ENCODE results near the gene COL9A1. TPM values are rescaled to one million over a fixed set of nuclear protein-coding genes. Genes with fewer than 3 reads are reported as not detected.

COL9A1 gene
- total RNA-seq, 1 experiment from 2014 or later = not detected

DNA sequence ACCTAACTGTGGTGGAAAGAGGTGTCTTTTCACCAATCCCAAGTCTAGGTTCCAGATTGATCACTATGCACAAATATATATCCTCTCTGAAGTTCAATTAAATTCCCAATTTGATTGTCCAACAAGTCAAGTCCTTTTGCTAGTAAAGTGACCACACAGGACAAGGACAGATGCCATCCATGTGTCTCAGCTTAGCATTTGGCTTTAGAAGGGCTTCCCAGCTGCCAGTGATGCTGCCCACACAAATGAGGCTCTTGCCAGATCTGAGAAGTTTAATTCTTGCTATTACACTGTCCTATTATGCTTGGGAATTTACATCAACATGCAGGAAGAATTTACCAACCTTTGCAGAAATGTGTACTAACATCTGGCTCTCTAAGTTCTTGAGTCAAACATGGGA is 108.5 kb downstream of the COL9A1 start:
- no peak for DNase-seq
- Histone ChIP-seq H3K4me2 (no peak overlapping the region), H3K79me2 (ENCODE audit: low read depth) (no peaks in the 10 kb centered on the region), H3F3A (ENCODE audit: insufficient read depth, low read depth) (no peaks in the 10 kb centered on the region), H3K4me3 (no peak overlapping the region), H3K9me2 (ENCODE audit: insufficient read depth) (no peaks in the 10 kb centered on the region; the same call in 1 of the 2 replicates), H3K9me3 (ENCODE audit: insufficient read depth, low read depth) (no peaks in the 10 kb centered on the region), H3K4me1 (replicated peaks; ENCODE audit: insufficient read depth) (no peaks in the 10 kb centered on the region), H3K27me3 (ENCODE audit: insufficient read depth, low read depth) (0 out of 2 replicates have a peak, but pooled peaks cover 8% of the 10 kb centered on the region), H3K27ac (no peak overlapping the region), H3K36me3 (ENCODE audit: low read depth) (no peaks in the 10 kb centered on the region), H4K20me1 (ENCODE audit: insufficient read depth) (no peaks in the 10 kb centered on the region; the same call in 1 of the 2 replicates), H2AFZ (no peak overlapping the region)
- intact Hi-C loops (cut with micrococcal nuclease; ENCODE audit: unreplicated experiment) = no loop called here
- CTCF ChIA-PET = no interaction called here
- POLR2A ChIA-PET (ENCODE audit: unreplicated experiment) = no interaction called here
- TF ChIP-seq, protein P1, sequence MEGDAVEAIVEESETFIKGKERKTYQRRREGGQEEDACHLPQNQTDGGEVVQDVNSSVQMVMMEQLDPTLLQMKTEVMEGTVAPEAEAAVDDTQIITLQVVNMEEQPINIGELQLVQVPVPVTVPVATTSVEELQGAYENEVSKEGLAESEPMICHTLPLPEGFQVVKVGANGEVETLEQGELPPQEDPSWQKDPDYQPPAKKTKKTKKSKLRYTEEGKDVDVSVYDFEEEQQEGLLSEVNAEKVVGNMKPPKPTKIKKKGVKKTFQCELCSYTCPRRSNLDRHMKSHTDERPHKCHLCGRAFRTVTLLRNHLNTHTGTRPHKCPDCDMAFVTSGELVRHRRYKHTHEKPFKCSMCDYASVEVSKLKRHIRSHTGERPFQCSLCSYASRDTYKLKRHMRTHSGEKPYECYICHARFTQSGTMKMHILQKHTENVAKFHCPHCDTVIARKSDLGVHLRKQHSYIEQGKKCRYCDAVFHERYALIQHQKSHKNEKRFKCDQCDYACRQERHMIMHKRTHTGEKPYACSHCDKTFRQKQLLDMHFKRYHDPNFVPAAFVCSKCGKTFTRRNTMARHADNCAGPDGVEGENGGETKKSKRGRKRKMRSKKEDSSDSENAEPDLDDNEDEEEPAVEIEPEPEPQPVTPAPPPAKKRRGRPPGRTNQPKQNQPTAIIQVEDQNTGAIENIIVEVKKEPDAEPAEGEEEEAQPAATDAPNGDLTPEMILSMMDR (conservative IDR thresholded peaks at IDR 0.05) = no peak
- no TSS peak for BruUV-seq (replicated peaks)

GRCh38 chr6:70188202-70188601 is 114.7 kb downstream of the COL9A1 start:
- no peak overlapping the region for H3K4me3 ChIP-seq
- TF ChIP-seq, protein P1 (conservative IDR thresholded peaks at IDR 0.05) = no peak
- no peak for TF ChIP-seq EZH2 (IDR thresholded peaks at IDR 0.05; ENCODE audit: low read depth)
- intact Hi-C loops (cut with micrococcal nuclease; ENCODE audit: unreplicated experiment) = no loop called here
- H3K9me3 ChIP-seq (ENCODE audit: insufficient read depth, low read depth) = no peaks in the 10 kb centered on the region
- no TSS peak for BruUV-seq (replicated peaks)
- no peak overlapping the region for H3K27ac ChIP-seq
- H2AFZ ChIP-seq = no peak overlapping the region
- no peaks in the 10 kb centered on the region for H4K20me1 ChIP-seq (ENCODE audit: insufficient read depth)
- ChIA-PET POLR2A (ENCODE audit: unreplicated experiment) (no interaction called here), CTCF (no interaction called here)
- no peak overlapping the region for H3K4me2 ChIP-seq
- DNase-seq = no peak
- H3K9me2 ChIP-seq (ENCODE audit: insufficient read depth) = no peaks in the 10 kb centered on the region
- H3K27me3 ChIP-seq (ENCODE audit: insufficient read depth, low read depth) = 0 out of 2 replicates have a peak, but pooled peaks cover 8% of the 10 kb centered on the region
- no peaks in the 10 kb centered on the region for H3K4me1 ChIP-seq (replicated peaks; ENCODE audit: insufficient read depth)
- H3K79me2 ChIP-seq (ENCODE audit: low read depth) = no peaks in the 10 kb centered on the region
- no peaks in the 10 kb centered on the region for H3F3A ChIP-seq (ENCODE audit: insufficient read depth, low read depth)
- H3K36me3 ChIP-seq (ENCODE audit: low read depth) = no peaks in the 10 kb centered on the region

- Histone ChIP-seq H3K36me3 (ENCODE audit: low read depth) (no peaks in the 10 kb centered on the region), H3K4me1 (replicated peaks; ENCODE audit: insufficient read depth) (no peaks in the 10 kb centered on the region), H3F3A (ENCODE audit: insufficient read depth, low read depth) (no peaks in the 10 kb centered on the region), H3K79me2 (ENCODE audit: low read depth) (no peaks in the 10 kb centered on the region), H3K9me3 (ENCODE audit: insufficient read depth, low read depth) (no peaks in the 10 kb centered on the region), H3K27ac (no peak overlapping the region), H3K9me2 (ENCODE audit: insufficient read depth) (no peaks in the 10 kb centered on the region), H3K4me2 (no peak overlapping the region), H3K27me3 (ENCODE audit: insufficient read depth, low read depth) (no peaks in the 10 kb centered on the region), H2AFZ (no peak overlapping the region), H4K20me1 (ENCODE audit: insufficient read depth) (no peaks in the 10 kb centered on the region), H3K4me3 (no peak overlapping the region)
- intact Hi-C loops (cut with micrococcal nuclease; ENCODE audit: unreplicated experiment) = no loop called here
- CTCF ChIA-PET = no interaction called here
- DNase-seq = no peak
- BruUV-seq (replicated peaks) = no TSS peak
- POLR2A ChIA-PET (ENCODE audit: unreplicated experiment) = no interaction called here
- TF ChIP-seq, protein P1 (conservative IDR thresholded peaks at IDR 0.05) = no peak
- TF ChIP-seq EZH2 (IDR thresholded peaks at IDR 0.05; ENCODE audit: low read depth) = no peak
These were observed 116.4 kb downstream of the COL9A1 start for GRCh38 chr6:70186461-70186860.
